Ovary (tissue), 3 donors: Measurements from ENCODE around the gene UBE3C.

Experiments
- EP300 ChIP-seq: sonication (generic); formaldehyde crosslinking; IDR thresholded peaks from one replicate; pipeline ENCODE4 v1.6.1; 2017; ENCODE audit warnings: antibody characterized with exemption
- POLR2A ChIP-seq: fragments of 450-650 bp; IDR thresholded peaks from one replicate; pipeline ENCODE4 v1.6.1; 2017; ENCODE audit warnings: antibody characterized with exemption, mild to moderate bottlenecking, moderate library complexity
- TF ChIP-seq, protein P1 (sequence below), 3 donors: fragments of 450-650 bp in 2 of 3; fragments of 200-600 bp in 1 of 3; IDR thresholded peaks; one replicate each; pipeline versions ENCODE4 v1.5.1 to v1.8.0; 2016 to 2022; ENCODE audit warnings: antibody characterized with exemption in 3 of 3, mild to moderate bottlenecking in 1 of 3
- donor health status: DM: no; HTN: no; CAD: no.

GRCh38 chr7:157267516-157267915 lies 128.8 kb downstream of the UBE3C start:
- TF ChIP-seq, protein P1, sequence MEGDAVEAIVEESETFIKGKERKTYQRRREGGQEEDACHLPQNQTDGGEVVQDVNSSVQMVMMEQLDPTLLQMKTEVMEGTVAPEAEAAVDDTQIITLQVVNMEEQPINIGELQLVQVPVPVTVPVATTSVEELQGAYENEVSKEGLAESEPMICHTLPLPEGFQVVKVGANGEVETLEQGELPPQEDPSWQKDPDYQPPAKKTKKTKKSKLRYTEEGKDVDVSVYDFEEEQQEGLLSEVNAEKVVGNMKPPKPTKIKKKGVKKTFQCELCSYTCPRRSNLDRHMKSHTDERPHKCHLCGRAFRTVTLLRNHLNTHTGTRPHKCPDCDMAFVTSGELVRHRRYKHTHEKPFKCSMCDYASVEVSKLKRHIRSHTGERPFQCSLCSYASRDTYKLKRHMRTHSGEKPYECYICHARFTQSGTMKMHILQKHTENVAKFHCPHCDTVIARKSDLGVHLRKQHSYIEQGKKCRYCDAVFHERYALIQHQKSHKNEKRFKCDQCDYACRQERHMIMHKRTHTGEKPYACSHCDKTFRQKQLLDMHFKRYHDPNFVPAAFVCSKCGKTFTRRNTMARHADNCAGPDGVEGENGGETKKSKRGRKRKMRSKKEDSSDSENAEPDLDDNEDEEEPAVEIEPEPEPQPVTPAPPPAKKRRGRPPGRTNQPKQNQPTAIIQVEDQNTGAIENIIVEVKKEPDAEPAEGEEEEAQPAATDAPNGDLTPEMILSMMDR (IDR thresholded peaks at IDR 0.05) = no peak
- TF ChIP-seq POLR2A (no peak), EP300 (no peak)
